GM10248 (cell line): Measurements from ENCODE around the gene TMEM117.

Source experiments
- CTCF ChIA-PET: fragments of 300-600 bp; sonication (Branson Sonifier 250); formaldehyde crosslinking; extraction: SDS; loops from one replicate; lab custom pipeline; 2021; ENCODE audit warnings: antibody characterized with exemption; lab: Yijun Ruan, JAX
- POLR2A ChIA-PET: fragments of 350-650 bp; sonication (Branson Sonifier 250); formaldehyde crosslinking; extraction: SDS; loops from one replicate; lab custom pipeline; 2020; ENCODE audit warnings: antibody characterized with exemption; lab: Yijun Ruan, JAX
- DNase-seq: peaks from one replicate; pipeline ENCODE4 v3.0.0; 2012; ENCODE audit errors: extremely low spot score
- CTCF ChIP-seq: IDR thresholded peaks from 2 replicates; pipeline ENCODE4 v1.5.1; 2012; ENCODE audit warnings: mild to moderate bottlenecking, low read depth; ENCODE audit errors: extremely low read depth, missing control alignments, control extremely low read depth

TMEM117 gene

GRCh38 chr12:44381341-44381740 is 545.5 kb downstream of the TMEM117 start:
- no peak for TF ChIP-seq CTCF
- no peak for DNase-seq
- ChIA-PET POLR2A (no interaction called here), CTCF (interaction anchor here (1.5 to 3.5 kb wide), 4 partner anchors 9 to 18 kb away, joined by 3 to 16 read pairs (median 4); no protein-coding TSS in a partner anchor)

GRCh38 chr12:44384136-44384535 is 548.3 kb downstream of the TMEM117 start:
- CTCF ChIA-PET = interaction anchor here (1.3 kb wide), 1 partner anchor 10 kb away, joined by 4 read pairs; no protein-coding TSS in a partner anchor
- TF ChIP-seq CTCF = no peak
- DNase-seq = no peak
- POLR2A ChIA-PET = no interaction called here

GRCh38 chr12:44385964-44386363 is 550.1 kb downstream of the TMEM117 start:
- ChIA-PET CTCF (interaction anchor here (1.1 to 1.2 kb wide), 2 partner anchors 15 to 25 kb away, joined by 3 read pairs; no protein-coding TSS in a partner anchor), POLR2A (no interaction called here)
- no peak for DNase-seq
- TF ChIP-seq CTCF = no peak

- TF ChIP-seq CTCF = no peak
- POLR2A ChIA-PET = no interaction called here
- CTCF ChIA-PET = no interaction called here
- no peak for DNase-seq
These were observed 551.7 kb downstream of the TMEM117 start for GRCh38 chr12:44387581-44387980.

GRCh38 chr12:44389038-44389437 is 553.2 kb downstream of the TMEM117 start:
- ChIA-PET CTCF (interaction anchor here (1.2 to 3.9 kb wide), 4 partner anchors 8 to 16 kb away, joined by 3 to 16 read pairs (median 4); no protein-coding TSS in a partner anchor), POLR2A (no interaction called here)
- no peak for DNase-seq
- TF ChIP-seq CTCF = no peak

- no peak for TF ChIP-seq CTCF
- CTCF ChIA-PET = interaction anchor here (1.4 to 3.9 kb wide), 3 partner anchors 9 to 17 kb away, joined by 3 to 16 read pairs (median 3); no protein-coding TSS in a partner anchor
- POLR2A ChIA-PET = no interaction called here
- no peak for DNase-seq
These were observed 554.0 kb downstream of the TMEM117 start for GRCh38 chr12:44389896-44390295.
